Measurements from ENCODE around the gene YIPF3.
"Not testable (repeated sequence)": the region's sequence is repeated elsewhere in the genome, so short reads cannot be mapped to it uniquely, and the experiment has no call there.

Gene YIPF3

DNA sequence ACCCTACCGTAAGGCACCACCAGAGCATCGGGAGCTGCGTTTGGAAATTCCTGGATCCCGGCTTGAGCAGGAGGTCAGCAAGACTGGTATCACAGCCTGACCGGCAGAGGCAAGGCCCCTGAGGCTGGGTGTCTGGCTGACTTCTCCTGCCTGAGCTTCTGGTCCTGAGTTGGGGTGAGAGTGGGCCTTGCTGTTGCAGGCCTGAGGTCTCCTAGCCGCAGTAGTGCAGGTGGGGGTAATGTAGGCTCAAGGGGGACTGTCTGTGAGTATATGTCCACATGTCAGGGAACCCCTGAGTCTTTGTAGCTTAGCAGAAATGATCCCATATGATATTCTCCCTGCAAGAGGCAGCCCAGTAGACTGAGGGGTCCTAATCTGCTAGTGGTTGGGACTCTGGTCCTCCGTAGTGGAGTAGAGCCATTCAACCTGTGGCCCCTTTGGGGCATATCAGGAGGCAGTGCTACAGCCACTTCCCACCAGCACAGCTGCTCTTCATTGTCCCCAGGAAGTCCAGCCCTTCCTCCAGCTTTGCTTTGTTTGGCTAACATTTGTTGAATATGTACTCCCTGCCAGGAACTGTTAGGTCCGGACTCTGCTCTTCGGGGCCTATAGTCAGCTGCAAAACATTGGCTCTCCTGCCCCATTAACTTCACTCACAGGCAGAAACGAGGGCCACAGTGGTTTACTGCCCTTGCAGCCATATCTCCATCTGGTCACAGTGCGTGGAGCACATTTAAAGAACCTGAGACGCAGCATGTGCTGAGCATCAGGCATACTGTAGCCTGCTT lies 17.5 kb downstream of the YIPF3 start:
- Histone ChIP-seq H3K27ac (replicated peaks) (no peak overlapping the region), H3K4me3 (replicated peaks; ENCODE audit: insufficient read depth, low read length) (no peak overlapping the region), H3K27me3 (ENCODE audit: insufficient read depth, poor library complexity, severe bottlenecking) (no peaks in the 10 kb centered on the region)
- TF ChIP-seq CTCF (IDR thresholded peaks at IDR 0.05; ENCODE audit: insufficient read depth, low read length) (no peak), REST (IDR thresholded peaks at IDR 0.05; ENCODE audit: insufficient replicate concordance, low read depth) (no peak)
- no peak for DNase-seq (ENCODE audit: low read depth in 1 of 2, low spot score in 1 of 2)

- not testable (repeated sequence) for H3K27ac ChIP-seq (replicated peaks); DNase-seq (ENCODE audit: low read depth in 1 of 2, low spot score in 1 of 2)
Measured at GRCh38 chr6:43498291-43498690, 18.4 kb downstream of the YIPF3 start.

GRCh38 chr6:43497689-43498088 lies 19.0 kb downstream of the YIPF3 start:
- Histone ChIP-seq H3K27ac (replicated peaks) (no peak overlapping the region), H3K27me3 (ENCODE audit: insufficient read depth, poor library complexity, severe bottlenecking) (no peaks in the 10 kb centered on the region), H3K4me3 (replicated peaks; ENCODE audit: insufficient read depth, low read length) (no peak overlapping the region)
- no peak for DNase-seq (ENCODE audit: low read depth in 1 of 2, low spot score in 1 of 2)
- no peak for TF ChIP-seq REST (IDR thresholded peaks at IDR 0.05; ENCODE audit: insufficient replicate concordance, low read depth)
- no peak for TF ChIP-seq SPI1 (IDR thresholded peaks at IDR 0.05; ENCODE audit: borderline replicate concordance, low read depth)
- no peak for TF ChIP-seq CTCF (IDR thresholded peaks at IDR 0.05; ENCODE audit: insufficient read depth, low read length)
- TF ChIP-seq GABPA (IDR thresholded peaks at IDR 0.05; ENCODE audit: low read depth) = no peak

More at GRCh38 chr6:43498291-43498690, 18.4 kb downstream of the YIPF3 start:
- not testable (repeated sequence) for H3K27me3 ChIP-seq (ENCODE audit: insufficient read depth, poor library complexity, severe bottlenecking); H3K4me3 ChIP-seq (replicated peaks; ENCODE audit: insufficient read depth, low read length)

DNA sequence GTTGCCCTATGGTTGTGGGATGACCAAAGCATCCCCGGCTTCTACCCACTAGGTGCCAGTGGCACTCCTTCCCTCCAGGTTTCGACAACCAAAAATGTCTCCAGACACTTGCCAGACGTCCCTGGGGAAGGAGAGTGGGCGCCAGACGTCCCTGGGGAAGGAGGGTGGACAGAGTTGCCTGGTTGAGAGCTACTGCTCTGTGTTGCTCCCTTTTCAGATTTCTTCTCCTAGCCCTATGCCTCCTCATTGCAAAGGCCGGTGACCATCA lies 19.7 kb downstream of the YIPF3 start:
- Histone ChIP-seq H3K27me3 (ENCODE audit: insufficient read depth, poor library complexity, severe bottlenecking) (no peaks in the 10 kb centered on the region), H3K4me3 (replicated peaks; ENCODE audit: insufficient read depth, low read length) (no peak overlapping the region), H3K27ac (replicated peaks) (no peak overlapping the region)
- DNase-seq (ENCODE audit: low read depth in 1 of 2, low spot score in 1 of 2) = no peak
- TF ChIP-seq SPI1 (IDR thresholded peaks at IDR 0.05; ENCODE audit: borderline replicate concordance, low read depth) = no peak

DNA sequence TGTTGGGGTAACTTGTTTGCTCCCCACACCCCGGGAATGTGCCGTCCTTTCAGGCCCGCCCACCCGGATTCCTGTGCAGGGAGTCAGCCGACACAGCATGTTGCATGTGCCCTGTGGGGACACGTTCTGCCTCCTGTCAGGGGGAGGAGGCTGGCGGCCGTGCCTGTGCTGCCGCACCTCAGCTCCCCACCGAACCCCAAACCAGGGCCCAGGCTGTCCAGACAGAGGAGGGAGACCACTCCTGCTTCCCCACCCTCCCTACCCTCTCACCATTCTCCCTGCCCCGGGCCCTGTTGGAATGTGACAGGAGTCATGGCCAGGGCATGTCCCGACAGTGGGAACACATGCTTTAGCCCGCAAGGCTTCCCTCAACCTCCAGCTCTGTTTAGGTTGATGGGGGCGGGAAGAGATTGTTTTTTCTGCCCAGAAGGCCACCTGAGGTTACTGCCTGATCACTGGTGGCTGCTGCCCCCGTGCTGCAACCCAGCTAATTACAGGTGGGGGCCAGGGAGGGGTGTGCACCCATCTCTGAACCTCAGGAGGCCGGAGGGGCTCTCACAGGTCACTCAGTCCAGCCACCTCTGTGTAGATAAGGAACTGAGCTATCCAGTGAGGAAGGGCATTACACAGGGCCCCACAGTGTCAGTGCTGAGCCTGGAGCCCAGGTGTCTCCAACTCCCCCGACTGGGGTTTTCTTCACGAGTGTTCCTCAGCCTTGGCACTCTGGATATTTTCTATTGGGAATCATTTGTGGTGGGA lies 20.2 kb downstream of the YIPF3 start:
- no peak for DNase-seq (ENCODE audit: low read depth in 1 of 2, low spot score in 1 of 2)

More for the DNA sequence above, 20.2 kb downstream of the YIPF3 start:
- TF ChIP-seq POLR2AphosphoS5 (IDR thresholded peaks at IDR 0.05; ENCODE audit: low read depth) (no peak), SPI1 (IDR thresholded peaks at IDR 0.05; ENCODE audit: borderline replicate concordance, low read depth) (no peak), GABPA (IDR thresholded peaks at IDR 0.05; ENCODE audit: low read depth) (no peak), CTCF (IDR thresholded peaks at IDR 0.05; ENCODE audit: insufficient read depth, low read length) (no peak), REST (IDR thresholded peaks at IDR 0.05; ENCODE audit: insufficient replicate concordance, low read depth) (no peak)
- Histone ChIP-seq H3K27me3 (ENCODE audit: insufficient read depth, poor library complexity, severe bottlenecking) (no peaks in the 10 kb centered on the region), H3K4me3 (replicated peaks; ENCODE audit: insufficient read depth, low read length) (no peak overlapping the region), H3K27ac (replicated peaks) (no peak overlapping the region)

Data from HL-60 (cell line).